ENCODE data around the gene FNTB.

FNTB gene

DNA sequence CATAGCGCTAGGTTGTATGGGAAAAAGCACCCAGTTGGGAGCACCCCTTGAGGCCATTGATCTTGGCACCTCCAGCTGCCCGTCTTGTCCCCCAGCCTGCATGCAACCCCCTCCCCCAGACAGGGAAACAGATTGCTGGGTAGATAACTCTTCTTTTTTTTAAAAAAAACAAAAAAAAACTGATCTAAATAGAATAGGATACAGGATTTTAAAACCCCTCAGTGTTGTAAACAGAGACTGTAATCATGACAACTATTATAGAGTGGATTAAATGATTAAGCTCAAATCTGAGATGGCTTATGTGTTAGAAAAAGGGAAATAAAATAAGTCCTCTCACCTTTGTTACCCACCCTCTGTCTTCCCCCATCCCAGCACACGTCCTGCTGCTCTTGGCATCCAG, 66.8 kb downstream of the FNTB start:
- no peak for TF ChIP-seq RAD21 (IDR thresholded peaks at IDR 0.05; ENCODE audit: low read depth)
- TF ChIP-seq YY1 (IDR thresholded peaks at IDR 0.05; ENCODE audit: low read depth): no peak
- TF ChIP-seq NFIC (IDR thresholded peaks at IDR 0.05): no peak
- no peak for TF ChIP-seq TAF1 (IDR thresholded peaks at IDR 0.05; ENCODE audit: low read depth)
- no peak for TF ChIP-seq USF1 (IDR thresholded peaks at IDR 0.05)
- no peak for TF ChIP-seq TCF12 (IDR thresholded peaks at IDR 0.05; ENCODE audit: low read depth)
- TF ChIP-seq FOXM1 (IDR thresholded peaks at IDR 0.05; ENCODE audit: borderline replicate concordance, low read depth): no peak
- no peak for TF ChIP-seq CEBPB (IDR thresholded peaks at IDR 0.05)
- no peak for TF ChIP-seq CREB1 (IDR thresholded peaks at IDR 0.05; ENCODE audit: low read depth)
- TF ChIP-seq, protein P1, sequence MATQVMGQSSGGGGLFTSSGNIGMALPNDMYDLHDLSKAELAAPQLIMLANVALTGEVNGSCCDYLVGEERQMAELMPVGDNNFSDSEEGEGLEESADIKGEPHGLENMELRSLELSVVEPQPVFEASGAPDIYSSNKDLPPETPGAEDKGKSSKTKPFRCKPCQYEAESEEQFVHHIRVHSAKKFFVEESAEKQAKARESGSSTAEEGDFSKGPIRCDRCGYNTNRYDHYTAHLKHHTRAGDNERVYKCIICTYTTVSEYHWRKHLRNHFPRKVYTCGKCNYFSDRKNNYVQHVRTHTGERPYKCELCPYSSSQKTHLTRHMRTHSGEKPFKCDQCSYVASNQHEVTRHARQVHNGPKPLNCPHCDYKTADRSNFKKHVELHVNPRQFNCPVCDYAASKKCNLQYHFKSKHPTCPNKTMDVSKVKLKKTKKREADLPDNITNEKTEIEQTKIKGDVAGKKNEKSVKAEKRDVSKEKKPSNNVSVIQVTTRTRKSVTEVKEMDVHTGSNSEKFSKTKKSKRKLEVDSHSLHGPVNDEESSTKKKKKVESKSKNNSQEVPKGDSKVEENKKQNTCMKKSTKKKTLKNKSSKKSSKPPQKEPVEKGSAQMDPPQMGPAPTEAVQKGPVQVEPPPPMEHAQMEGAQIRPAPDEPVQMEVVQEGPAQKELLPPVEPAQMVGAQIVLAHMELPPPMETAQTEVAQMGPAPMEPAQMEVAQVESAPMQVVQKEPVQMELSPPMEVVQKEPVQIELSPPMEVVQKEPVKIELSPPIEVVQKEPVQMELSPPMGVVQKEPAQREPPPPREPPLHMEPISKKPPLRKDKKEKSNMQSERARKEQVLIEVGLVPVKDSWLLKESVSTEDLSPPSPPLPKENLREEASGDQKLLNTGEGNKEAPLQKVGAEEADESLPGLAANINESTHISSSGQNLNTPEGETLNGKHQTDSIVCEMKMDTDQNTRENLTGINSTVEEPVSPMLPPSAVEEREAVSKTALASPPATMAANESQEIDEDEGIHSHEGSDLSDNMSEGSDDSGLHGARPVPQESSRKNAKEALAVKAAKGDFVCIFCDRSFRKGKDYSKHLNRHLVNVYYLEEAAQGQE (IDR thresholded peaks at IDR 0.05; ENCODE audit: low read depth): no peak
- TF ChIP-seq EGR1 (IDR thresholded peaks at IDR 0.05): no peak
- no peak for TF ChIP-seq TEAD4 (IDR thresholded peaks at IDR 0.05)
- TF ChIP-seq ZBTB7A (IDR thresholded peaks at IDR 0.05; ENCODE audit: low read depth): no peak
- TF ChIP-seq EP300 (IDR thresholded peaks at IDR 0.05; ENCODE audit: borderline replicate concordance): no peak
- TF ChIP-seq MAX (IDR thresholded peaks at IDR 0.05): no peak

GRCh38 chr14:65054471-65055085, 67.9 kb downstream of the FNTB start:
- no peak for TF ChIP-seq TEAD4 (IDR thresholded peaks at IDR 0.05)
- no peak for TF ChIP-seq CEBPB (IDR thresholded peaks at IDR 0.05)
- TF ChIP-seq USF1 (IDR thresholded peaks at IDR 0.05): no peak
- no peak for TF ChIP-seq YY1 (IDR thresholded peaks at IDR 0.05; ENCODE audit: low read depth)
- no peak for TF ChIP-seq CREB1 (IDR thresholded peaks at IDR 0.05; ENCODE audit: low read depth)
- no peak for TF ChIP-seq EP300 (IDR thresholded peaks at IDR 0.05; ENCODE audit: borderline replicate concordance)
- no peak for TF ChIP-seq RAD21 (IDR thresholded peaks at IDR 0.05; ENCODE audit: low read depth)
- TF ChIP-seq EGR1 (IDR thresholded peaks at IDR 0.05): no peak

- no peak for TF ChIP-seq ZBTB7A (IDR thresholded peaks at IDR 0.05; ENCODE audit: low read depth)
- TF ChIP-seq CEBPB (IDR thresholded peaks at IDR 0.05): no peak
- no peak for TF ChIP-seq TEAD4 (IDR thresholded peaks at IDR 0.05)
- TF ChIP-seq USF1 (IDR thresholded peaks at IDR 0.05): no peak
- no peak for TF ChIP-seq EGR1 (IDR thresholded peaks at IDR 0.05)
- no peak for TF ChIP-seq TCF12 (IDR thresholded peaks at IDR 0.05; ENCODE audit: low read depth)
- no peak for TF ChIP-seq EP300 (IDR thresholded peaks at IDR 0.05; ENCODE audit: borderline replicate concordance)
- no peak for TF ChIP-seq RAD21 (IDR thresholded peaks at IDR 0.05; ENCODE audit: low read depth)
- TF ChIP-seq CREB1 (IDR thresholded peaks at IDR 0.05; ENCODE audit: low read depth): no peak
Observed at GRCh38 chr14:65057695-65058094, 71.0 kb downstream of the FNTB start.

DNA sequence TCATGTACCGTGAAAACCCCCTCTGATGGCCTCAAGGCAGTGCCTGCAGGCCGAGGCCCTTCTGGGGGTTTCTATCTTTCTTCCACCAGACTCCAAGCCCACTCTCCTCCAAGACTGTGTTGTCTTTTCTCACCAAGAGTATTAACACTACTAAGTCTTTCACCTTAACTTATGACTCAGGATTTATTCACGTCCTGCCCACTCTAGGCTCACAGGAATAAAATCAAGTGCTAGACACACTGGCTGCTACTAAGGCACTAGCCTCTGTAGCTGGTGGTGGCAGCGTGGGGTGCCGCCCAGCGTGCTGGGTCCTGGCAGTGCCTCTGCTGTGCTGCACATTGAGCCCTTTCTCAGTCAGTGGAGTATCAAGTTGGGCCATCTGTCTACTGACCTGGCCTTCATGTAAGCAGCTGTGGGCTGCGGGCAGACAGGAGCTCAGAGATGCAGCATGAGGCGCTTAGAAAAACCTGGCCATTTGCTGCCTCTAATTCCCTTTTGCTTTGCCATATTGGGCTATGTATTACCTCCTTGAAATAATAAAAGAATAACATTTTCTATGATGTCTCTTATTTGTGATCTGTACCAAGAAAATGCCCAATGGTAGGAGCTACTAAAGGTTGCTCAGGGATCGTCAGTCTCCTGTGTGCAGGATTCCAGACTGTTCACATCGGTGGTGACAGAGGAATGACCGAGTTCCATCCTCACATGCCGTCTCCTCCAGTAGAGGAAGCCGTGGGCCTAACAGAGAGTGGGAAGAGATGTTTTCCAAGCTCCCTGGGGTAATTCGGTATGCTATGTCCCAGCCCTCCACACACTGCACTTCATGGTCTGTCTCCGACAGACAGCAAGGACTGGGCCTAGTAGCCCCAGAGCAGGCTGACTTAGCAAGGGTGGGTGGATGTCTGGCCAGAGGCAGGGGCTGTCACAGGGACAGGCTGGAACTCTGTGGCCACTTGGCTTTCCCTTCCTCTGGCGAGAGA, 75.7 kb downstream of the FNTB start:
- TF ChIP-seq FOXM1 (IDR thresholded peaks at IDR 0.05; ENCODE audit: borderline replicate concordance, low read depth) (no peak), NFIC (IDR thresholded peaks at IDR 0.05) (no peak), MAX (IDR thresholded peaks at IDR 0.05) (no peak), YY1 (IDR thresholded peaks at IDR 0.05; ENCODE audit: low read depth) (no peak), RAD21 (IDR thresholded peaks at IDR 0.05; ENCODE audit: low read depth) (no peak), EGR1 (IDR thresholded peaks at IDR 0.05) (no peak), TAF1 (IDR thresholded peaks at IDR 0.05; ENCODE audit: low read depth) (no peak), TEAD4 (IDR thresholded peaks at IDR 0.05) (no peak), TCF12 (IDR thresholded peaks at IDR 0.05; ENCODE audit: low read depth) (no peak), CREB1 (IDR thresholded peaks at IDR 0.05; ENCODE audit: low read depth) (no peak), ZBTB7A (IDR thresholded peaks at IDR 0.05; ENCODE audit: low read depth) (no peak), EP300 (IDR thresholded peaks at IDR 0.05; ENCODE audit: borderline replicate concordance) (no peak)
- TF ChIP-seq, protein P1 (IDR thresholded peaks at IDR 0.05; ENCODE audit: low read depth): no peak
